H9 (cell line): Measurements from ENCODE around the gene SLC16A4. TPM values are rescaled to one million over a fixed set of nuclear protein-coding genes. Genes with fewer than 3 reads are reported as not detected.

Experiments
- DNase-seq: peaks from one replicate; pipeline ENCODE4 v3.0.0-alpha.2; 2017
- H2AFZ ChIP-seq: one replicate; pipeline ENCODE4 v1.6.1; 2013; ENCODE audit warnings: mild to moderate bottlenecking, low read length, control low read depth, moderate library complexity
- H2AK5ac ChIP-seq: 2 replicates; pipeline ENCODE4 v1.6.1; 2013; ENCODE audit warnings: low read length, control low read depth, mixed read lengths; ENCODE audit not compliant: insufficient read length
- H2BK120ac ChIP-seq: one replicate; pipeline ENCODE4 v1.6.1; 2013; ENCODE audit warnings: low read depth, mild to moderate bottlenecking, low read length, control low read depth, inconsistent platforms; ENCODE audit not compliant: poor library complexity, severe bottlenecking
- H2BK12ac ChIP-seq: 2 replicates; pipeline ENCODE4 v1.6.1; 2013; ENCODE audit warnings: low read length, control low read depth, mixed read lengths, low read depth; ENCODE audit not compliant: insufficient read length
- H2BK15ac ChIP-seq: 2 replicates; pipeline ENCODE4 v1.6.1; 2013; ENCODE audit warnings: low read depth, low read length, control low read depth
- H2BK20ac ChIP-seq: one replicate; pipeline ENCODE4 v1.6.1; 2013; ENCODE audit warnings: low read depth, mild to moderate bottlenecking, low read length, control low read depth, inconsistent platforms; ENCODE audit not compliant: poor library complexity, severe bottlenecking
- H2BK5ac ChIP-seq: 2 replicates; pipeline ENCODE4 v1.6.1; 2013; ENCODE audit warnings: low read length, control low read depth, mixed read lengths; ENCODE audit not compliant: insufficient read length
- H3K14ac ChIP-seq: 2 replicates; pipeline ENCODE4 v1.6.1; 2013; ENCODE audit warnings: low read length, control low read depth; ENCODE audit not compliant: insufficient read depth
- H3K18ac ChIP-seq: 2 replicates; pipeline ENCODE4 v1.6.1; 2013; ENCODE audit warnings: low read depth, mild to moderate bottlenecking, mixed read lengths, low read length, control low read depth; ENCODE audit not compliant: insufficient read length
- H3K23ac ChIP-seq: 2 replicates; pipeline ENCODE4 v1.6.1; 2013; ENCODE audit warnings: low read length, control low read depth, mixed read lengths, low read depth; ENCODE audit not compliant: insufficient read length
- H3K23me2 ChIP-seq: 2 replicates; pipeline ENCODE4 v1.6.1; 2013; ENCODE audit warnings: low read depth, mild to moderate bottlenecking, mixed read lengths, low read length, control low read depth; ENCODE audit not compliant: insufficient read length, poor library complexity, severe bottlenecking
- H3K27ac ChIP-seq: 2 replicates; pipeline ENCODE4 v1.5.1; 2013; ENCODE audit warnings: low read length, control low read depth, mixed read lengths, low read depth; ENCODE audit not compliant: insufficient read length
- H3K27me3 ChIP-seq: 2 replicates; pipeline ENCODE4 v1.6.1; 2013; ENCODE audit warnings: low read length, control low read depth, inconsistent platforms; ENCODE audit not compliant: insufficient read depth
- H3K4ac ChIP-seq: 2 replicates; pipeline ENCODE4 v1.6.1; 2013; ENCODE audit warnings: low read depth, mild to moderate bottlenecking, control low read depth, inconsistent platforms, low read length, moderate library complexity
- H3K4me1 ChIP-seq: 2 replicates; pipeline ENCODE4 v1.6.1; 2013; ENCODE audit warnings: low read length, control low read depth, inconsistent platforms; ENCODE audit not compliant: insufficient read depth
- H3K4me2 ChIP-seq: 2 replicates; pipeline ENCODE4 v1.6.1; 2013; ENCODE audit warnings: low read length, control low read depth, mixed read lengths; ENCODE audit not compliant: insufficient read length, insufficient read depth
- H3K56ac ChIP-seq: 2 replicates; pipeline ENCODE4 v1.6.1; 2013; ENCODE audit warnings: low read depth, mild to moderate bottlenecking, mixed read lengths, low read length, control low read depth; ENCODE audit not compliant: insufficient read length
- H3K79me1 ChIP-seq: 2 replicates; pipeline ENCODE4 v1.6.1; 2013; ENCODE audit warnings: low read depth, mild to moderate bottlenecking, moderate library complexity, low read length, control low read depth, inconsistent platforms; ENCODE audit not compliant: insufficient read depth, poor library complexity, severe bottlenecking
- H3K79me2 ChIP-seq: 2 replicates; pipeline ENCODE4 v1.6.1; 2013; ENCODE audit warnings: low read length, control low read depth, inconsistent platforms; ENCODE audit not compliant: insufficient read depth
- H3K9ac ChIP-seq: 2 replicates; pipeline ENCODE4 v1.6.1; 2013; ENCODE audit warnings: low read length, control low read depth, mixed read lengths; ENCODE audit not compliant: insufficient read length; ENCODE audit errors: extremely low read depth
- H3K9me3 ChIP-seq: one replicate; pipeline ENCODE4 v1.6.1; 2013; ENCODE audit warnings: low read depth, low read length, inconsistent platforms; ENCODE audit not compliant: control insufficient read depth
- H3T11ph ChIP-seq: one replicate; pipeline ENCODE4 v1.6.1; 2013; ENCODE audit warnings: mild to moderate bottlenecking, low read length, control low read depth, inconsistent platforms
- H4K20me1 ChIP-seq: one replicate; pipeline ENCODE4 v1.6.1; 2013; ENCODE audit not compliant: control insufficient read depth, insufficient read length, insufficient read depth
- H4K5ac ChIP-seq: 2 replicates; pipeline ENCODE4 v1.6.1; 2013; ENCODE audit warnings: low read depth, mild to moderate bottlenecking, mixed read lengths, low read length, control low read depth; ENCODE audit not compliant: insufficient read length
- H4K8ac ChIP-seq: replicated peaks from 2 replicates; pipeline ENCODE4 v1.6.1; 2013; ENCODE audit warnings: low read length, control low read depth, mixed read lengths, low read depth; ENCODE audit not compliant: insufficient read length
- H4K91ac ChIP-seq: 2 replicates; pipeline ENCODE4 v1.6.1; 2013; ENCODE audit warnings: low read depth, mild to moderate bottlenecking, moderate library complexity, mixed read lengths, low read length, control low read depth; ENCODE audit not compliant: insufficient read length
- H3K27ac Mint-ChIP-seq, 3 experiments: 2 replicates in 2 of 3; 3 replicates in 1 of 3; pipeline ENCODE4 v1.8.0; 2020 to 2021; ENCODE audit warnings: mixed read lengths in 3 of 3, mild to moderate bottlenecking in 1 of 3, moderate library complexity in 1 of 3
- H3K27me3 Mint-ChIP-seq: 2 replicates; pipeline ENCODE4 v1.8.0; 2021; ENCODE audit warnings: low read depth, mild to moderate bottlenecking, moderate library complexity, mixed read lengths
- H3K36me3 Mint-ChIP-seq, 3 experiments: 2 replicates in 2 of 3; 3 replicates in 1 of 3; pipeline ENCODE4 v1.8.0; 2020 to 2021; ENCODE audit warnings: low read depth in 3 of 3, mixed read lengths in 3 of 3; ENCODE audit not compliant: insufficient read depth in 1 of 3
- H3K4me1 Mint-ChIP-seq, 2 experiments: 2 replicates each; pipeline ENCODE4 v1.8.0; 2020; ENCODE audit warnings: mixed read lengths in 2 of 2
- H3K4me3 Mint-ChIP-seq, 2 experiments: 2 replicates in 1 of 2; 3 replicates in 1 of 2; pipeline ENCODE4 v1.8.0; 2020 to 2021; ENCODE audit warnings: mild to moderate bottlenecking in 2 of 2, mixed read lengths in 2 of 2, moderate library complexity in 1 of 2
- H3K9me3 Mint-ChIP-seq, 2 experiments: 2 replicates in 1 of 2; 3 replicates in 1 of 2; pipeline ENCODE4 v1.8.0; 2020; ENCODE audit warnings: mild to moderate bottlenecking in 2 of 2, mixed read lengths in 2 of 2, moderate library complexity in 1 of 2
- CTCF ChIP-seq: fragments of 200-600 bp; sonication (generic); conservative IDR thresholded peaks from 3 replicates; pipeline ENCODE4 v1.8.0; 2021; ENCODE audit warnings: antibody characterized with exemption, mild to moderate bottlenecking
- WGBS: extraction: QIAGEN DNeasy Blood & Tissue Kit; methylation state at CpG from one replicate; pipeline ENCODE4 v1.1.7; 2013; ENCODE audit warnings: missing lambda C conversion rate, low lambda C conversion rate, mixed read lengths; ENCODE audit not compliant: insufficient read length; ENCODE audit errors: extremely low coverage; 5-methylcytosine and 5-hydroxymethylcytosine counted together
- total RNA-seq: library from RNA; stranded (reverse); gene quantifications from 2 replicates; pipeline ENCODE4 v1.2.1, GENCODE V29; 2021

The SLC16A4 gene
- total RNA-seq, 1 experiment from 2014 or later: 0.17 TPM

- H3K9me3 Mint-ChIP-seq: no peaks in the 10 kb centered on the region
- Histone ChIP-seq H2AFZ (no peak overlapping the region), H3K4me1 (no peaks in the 10 kb centered on the region), H2BK120ac (no peak overlapping the region), H3K23me2 (no peaks in the 10 kb centered on the region), H2AK5ac (no peak overlapping the region), H3K4me2 (no peak overlapping the region), H3K27ac (no peak overlapping the region), H3K56ac (no peak overlapping the region), H2BK20ac (no peak overlapping the region), H3K79me2 (no peaks in the 10 kb centered on the region; the same call in 1 of the 2 replicates), H4K20me1 (no peaks in the 10 kb centered on the region), H3K9me3 (no peaks in the 10 kb centered on the region), H2BK5ac (no peak overlapping the region), H3K79me1 (peaks cover 6% of the 10 kb centered on the region), H3K18ac (no peak overlapping the region), H4K91ac (no peak overlapping the region), H3K14ac (no peak overlapping the region), H3K27me3 (no peaks in the 10 kb centered on the region), H3K9ac (no peak overlapping the region), H3T11ph (no peak overlapping the region), H4K8ac (no peak overlapping the region), H4K5ac (no peak overlapping the region), H3K23ac (no peak overlapping the region), H2BK12ac (no peak overlapping the region), H3K4ac (no peak overlapping the region), H2BK15ac (no peak overlapping the region)
- no peaks in the 10 kb centered on the region for H3K4me1 Mint-ChIP-seq
- no peak overlapping the region for H3K27ac Mint-ChIP-seq
- DNase-seq: no peak
- peaks cover 9 to 28% (median 23%) of the 10 kb centered on the region in 3 experiments; a peak in 6 of 7 replicates for H3K36me3 Mint-ChIP-seq
- no peak for TF ChIP-seq CTCF
- no peaks in the 10 kb centered on the region for H3K27me3 Mint-ChIP-seq
- no peak overlapping the region for H3K4me3 Mint-ChIP-seq
- no CpG with 5 or more reads among the region's 2 CpGs for WGBS
These were observed 34.4 kb downstream of the SLC16A4 start for GRCh38 chr1:110356379-110356778.
